Measurements from ENCODE around the gene C1QTNF8. TPM values are rescaled to one million over a fixed set of nuclear protein-coding genes. Genes with fewer than 3 reads are reported as not detected.

The C1QTNF8 gene
- total RNA-seq = not detected in 2 replicates

- intact Hi-C loops (cut with micrococcal nuclease) = no loop called here
Observed at GRCh38 chr16:1096169-1097082, at the start of gene C1QTNF8. TSS of gene C1QTNF8 (minus strand) at chr16:1096244. CDS start at chr16:1094922, 1,322 bp downstream.

- intact Hi-C loops (cut with micrococcal nuclease) = no loop called here
Observed at GRCh38 chr16:1145383-1146100, 49.5 kb upstream of the C1QTNF8 start.

- intact Hi-C loops (cut with micrococcal nuclease) = no loop called here
Observed at GRCh38 chr16:1144476-1145382, 48.7 kb upstream of the C1QTNF8 start.

- intact Hi-C loops (cut with micrococcal nuclease) = no loop called here
Observed at GRCh38 chr16:1143761-1144450, 47.9 kb upstream of the C1QTNF8 start.

- intact Hi-C loops (cut with micrococcal nuclease) = no loop called here
Observed at GRCh38 chr16:1142911-1143310, 46.9 kb upstream of the C1QTNF8 start.

- intact Hi-C loops (cut with micrococcal nuclease) = no loop called here
Observed at GRCh38 chr16:1141716-1142115, 45.7 kb upstream of the C1QTNF8 start.

- intact Hi-C loops (cut with micrococcal nuclease) = no loop called here
Observed at GRCh38 chr16:1141191-1141590, 45.1 kb upstream of the C1QTNF8 start.

- intact Hi-C loops (cut with micrococcal nuclease) = no loop called here
Observed at GRCh38 chr16:1140582-1141162, 44.6 kb upstream of the C1QTNF8 start.

GRCh38 chr16:1137604-1138003, 41.6 kb upstream of the C1QTNF8 start:
- intact Hi-C loops (cut with micrococcal nuclease) = no loop called here

GRCh38 chr16:1135459-1135825, 39.4 kb upstream of the C1QTNF8 start:
- intact Hi-C loops (cut with micrococcal nuclease) = no loop called here

GRCh38 chr16:1134776-1135458, 38.9 kb upstream of the C1QTNF8 start:
- intact Hi-C loops (cut with micrococcal nuclease) = no loop called here

- intact Hi-C loops (cut with micrococcal nuclease) = no loop called here
Observed at GRCh38 chr16:1133810-1134520, 37.9 kb upstream of the C1QTNF8 start.

GRCh38 chr16:1133271-1133670, 37.2 kb upstream of the C1QTNF8 start:
- intact Hi-C loops (cut with micrococcal nuclease) = no loop called here

GRCh38 chr16:1132431-1132830, 36.4 kb upstream of the C1QTNF8 start:
- intact Hi-C loops (cut with micrococcal nuclease) = no loop called here

- intact Hi-C loops (cut with micrococcal nuclease) = no loop called here
Observed at GRCh38 chr16:1131378-1131994, 35.4 kb upstream of the C1QTNF8 start.

- intact Hi-C loops (cut with micrococcal nuclease) = no loop called here
Observed at GRCh38 chr16:1130382-1130781, 34.3 kb upstream of the C1QTNF8 start.

- intact Hi-C loops (cut with micrococcal nuclease) = no loop called here
Observed at GRCh38 chr16:1129106-1129960, 33.3 kb upstream of the C1QTNF8 start.
